WTC11 (cell line): ENCODE data around the gene MRPL23. TPM values are rescaled to one million over a fixed set of nuclear protein-coding genes. Genes with fewer than 3 reads are reported as not detected.

Source experiments
- ATAC-seq: fragments of 200-7000 bp; cut with Tn5 transposase; 2 replicates; pipeline ENCODE4 v1.10.0; 2021; ENCODE audit warnings: mild to moderate bottlenecking, moderate library complexity
- CTCF ChIA-PET: fragments of 300-600 bp; sonication (Branson Sonifier 250); formaldehyde crosslinking; loops from one replicate; lab custom pipeline; 2021; ENCODE audit warnings: antibody characterized with exemption; lab: Charles Lee
- POLR2A ChIA-PET: fragments of 350-600 bp; sonication (Branson Sonifier 250); formaldehyde crosslinking; loops from one replicate; lab custom pipeline; 2021; ENCODE audit warnings: antibody characterized with exemption; lab: Charles Lee
- DNase-seq: peaks from one replicate; pipeline ENCODE4 v3.0.0; 2021; ENCODE audit warnings: low spot score
- H3K27ac Mint-ChIP-seq: 2 replicates; pipeline ENCODE4 v1.8.0; 2021; ENCODE audit warnings: mixed read lengths
- H3K27me3 Mint-ChIP-seq: 2 replicates; pipeline ENCODE4 v1.8.0; 2021; ENCODE audit warnings: low read depth, mild to moderate bottlenecking, moderate library complexity, mixed read lengths
- H3K36me3 Mint-ChIP-seq: 2 replicates; pipeline ENCODE4 v1.8.0; 2021; ENCODE audit warnings: mixed read lengths
- H3K4me1 Mint-ChIP-seq: 2 replicates; pipeline ENCODE4 v1.8.0; 2022; ENCODE audit warnings: mixed read lengths
- H3K4me3 Mint-ChIP-seq: 2 replicates; pipeline ENCODE4 v1.8.0; 2021; ENCODE audit warnings: mild to moderate bottlenecking, moderate library complexity, mixed read lengths
- H3K9me3 Mint-ChIP-seq: 2 replicates; pipeline ENCODE4 v1.8.0; 2021; ENCODE audit warnings: mixed read lengths
- ATF1 ChIP-seq: sonication (generic); formaldehyde crosslinking; IDR thresholded peaks from 2 replicates; pipeline ENCODE4 v1.8.1; 2023; ENCODE audit warnings: mild to moderate bottlenecking, moderate library complexity, missing genetic modification reagents
- CREB1 ChIP-seq: sonication (generic); formaldehyde crosslinking; IDR thresholded peaks from 2 replicates; pipeline ENCODE4 v1.8.0; 2023; ENCODE audit warnings: mild to moderate bottlenecking, missing genetic modification reagents
- FOXK1 ChIP-seq: sonication (generic); formaldehyde crosslinking; IDR thresholded peaks from 2 replicates; pipeline ENCODE4 v1.8.0; 2022; ENCODE audit warnings: mild to moderate bottlenecking, moderate library complexity, missing genetic modification reagents
- FOXP1 ChIP-seq: sonication (generic); formaldehyde crosslinking; IDR thresholded peaks from 2 replicates; pipeline ENCODE4 v1.8.0; 2022; ENCODE audit warnings: missing genetic modification reagents, mild to moderate bottlenecking, moderate library complexity, borderline replicate concordance
- GABPB1 ChIP-seq: sonication (generic); formaldehyde crosslinking; IDR thresholded peaks from 2 replicates; pipeline ENCODE4 v1.8.1; 2023; ENCODE audit warnings: mild to moderate bottlenecking, missing genetic modification reagents
- GTF2I ChIP-seq: fragments of 250-450 bp; sonication (Bioruptor Pico); conservative IDR thresholded peaks from 2 replicates; pipeline ENCODE4 v1.4.0; 2021; ENCODE audit warnings: mild to moderate bottlenecking
- KAT7 ChIP-seq: sonication (generic); formaldehyde crosslinking; IDR thresholded peaks from 2 replicates; pipeline ENCODE4 v1.8.1; 2023; ENCODE audit warnings: missing genetic modification reagents, mild to moderate bottlenecking, borderline replicate concordance
- MXD4 ChIP-seq: fragments of 250-450 bp; sonication (Bioruptor Pico); IDR thresholded peaks from 2 replicates; pipeline ENCODE4 v1.8.0; 2021; ENCODE audit warnings: mild to moderate bottlenecking, moderate library complexity, borderline replicate concordance
- NFATC4 ChIP-seq: fragments of 250-450 bp; sonication (Bioruptor Pico); IDR thresholded peaks from 2 replicates; pipeline ENCODE4 v1.9.0; 2021; ENCODE audit warnings: mild to moderate bottlenecking
- NFE2L1 ChIP-seq: sonication (generic); formaldehyde crosslinking; IDR thresholded peaks from 2 replicates; pipeline ENCODE4 v1.8.1; 2023; ENCODE audit warnings: missing genetic modification reagents
- RELA ChIP-seq: sonication (generic); formaldehyde crosslinking; IDR thresholded peaks from 2 replicates; pipeline ENCODE4 v1.8.1; 2022; ENCODE audit warnings: missing genetic modification reagents, mild to moderate bottlenecking, borderline replicate concordance
- TCF7 ChIP-seq: sonication (generic); formaldehyde crosslinking; IDR thresholded peaks from 2 replicates; pipeline ENCODE4 v1.8.0; 2022; ENCODE audit warnings: mild to moderate bottlenecking, low read depth, missing genetic modification reagents, moderate library complexity
- TEAD1 ChIP-seq: sonication (generic); formaldehyde crosslinking; IDR thresholded peaks from 2 replicates; pipeline ENCODE4 v1.8.0; 2022; ENCODE audit warnings: mild to moderate bottlenecking, missing genetic modification reagents
- ZBTB21 ChIP-seq: sonication (generic); formaldehyde crosslinking; IDR thresholded peaks from 2 replicates; pipeline ENCODE4 v1.8.1; 2023; ENCODE audit warnings: mild to moderate bottlenecking, missing genetic modification reagents, borderline replicate concordance
- ZNF138 ChIP-seq: sonication (generic); formaldehyde crosslinking; conservative IDR thresholded peaks from 2 replicates; pipeline ENCODE4 v1.8.1; 2022; ENCODE audit warnings: mild to moderate bottlenecking, moderate library complexity, missing genetic modification reagents
- ZNF317 ChIP-seq: sonication (generic); formaldehyde crosslinking; IDR thresholded peaks from 2 replicates; pipeline ENCODE4 v1.8.1; 2023; ENCODE audit warnings: low read depth, mild to moderate bottlenecking, moderate library complexity, missing genetic modification reagents, borderline replicate concordance
- ZNF416 ChIP-seq: fragments of 250-450 bp; sonication (Bioruptor Pico); IDR thresholded peaks from 2 replicates; pipeline ENCODE4 v1.9.0; 2021; ENCODE audit warnings: mild to moderate bottlenecking, inconsistent platforms
- ZNF423 ChIP-seq: fragments of 250-450 bp; sonication (Bioruptor Pico); IDR thresholded peaks from 2 replicates; pipeline ENCODE4 v2.1.2; 2022; ENCODE audit warnings: mild to moderate bottlenecking, moderate library complexity
- total RNA-seq: library from RNA; stranded (reverse); gene quantifications from 3 replicates; pipeline ENCODE4 v1.2.3, GENCODE V29; 2021
- TF ChIP-seq, protein P1 (sequence below): sonication (generic); formaldehyde crosslinking; IDR thresholded peaks from 2 replicates; pipeline ENCODE4 v1.8.1; 2022; ENCODE audit warnings: low read depth, mild to moderate bottlenecking, moderate library complexity, missing genetic modification reagents, borderline replicate concordance
- TF ChIP-seq, protein P2 (sequence below): sonication (generic); formaldehyde crosslinking; IDR thresholded peaks from 2 replicates; pipeline ENCODE4 v1.8.1; 2022; ENCODE audit warnings: low read depth, missing genetic modification reagents, borderline replicate concordance
- TF ChIP-seq, protein P3 (sequence below): sonication (generic); formaldehyde crosslinking; conservative IDR thresholded peaks from 2 replicates; pipeline ENCODE4 v1.8.1; 2023; ENCODE audit warnings: mild to moderate bottlenecking, low read depth, missing genetic modification reagents, moderate library complexity
- TF ChIP-seq, protein P4 (sequence below): sonication (generic); formaldehyde crosslinking; IDR thresholded peaks from 2 replicates; pipeline ENCODE4 v1.8.0; 2022; ENCODE audit warnings: mild to moderate bottlenecking, missing genetic modification reagents
- TF ChIP-seq, protein P5 (sequence below): sonication (generic); formaldehyde crosslinking; IDR thresholded peaks from 2 replicates; pipeline ENCODE4 v1.8.0; 2022; ENCODE audit warnings: mild to moderate bottlenecking, missing genetic modification reagents
- TF ChIP-seq, protein P6 (sequence below): sonication (generic); formaldehyde crosslinking; IDR thresholded peaks from 2 replicates; pipeline ENCODE4 v1.8.1; 2023; ENCODE audit warnings: mild to moderate bottlenecking, missing genetic modification reagents, moderate library complexity

Gene MRPL23
- total RNA-seq, 1 experiment from 2014 or later, result 73.0 TPM

DNA sequence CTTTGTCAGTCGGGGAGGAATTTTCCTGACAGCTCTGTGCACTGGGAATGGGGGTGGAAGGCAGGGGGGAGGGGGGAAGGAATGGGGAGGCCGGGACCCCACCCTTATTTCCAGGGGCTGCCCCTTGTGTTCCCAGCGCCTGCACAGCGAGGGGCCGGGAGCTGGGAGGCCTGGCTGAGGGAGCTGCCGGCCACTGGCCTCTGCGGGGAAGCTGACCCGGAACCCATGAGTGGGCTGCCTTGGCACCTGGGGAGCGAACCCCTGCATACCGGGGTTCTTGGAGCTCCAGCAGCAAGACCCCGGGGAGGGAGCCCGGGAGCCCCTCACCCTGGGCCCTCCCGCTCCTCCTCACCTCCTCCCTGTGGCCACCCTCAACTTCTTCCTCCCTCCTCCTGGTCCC, 47.0 kb downstream of the MRPL23 start (continued):
- TF ChIP-seq, protein P1, sequence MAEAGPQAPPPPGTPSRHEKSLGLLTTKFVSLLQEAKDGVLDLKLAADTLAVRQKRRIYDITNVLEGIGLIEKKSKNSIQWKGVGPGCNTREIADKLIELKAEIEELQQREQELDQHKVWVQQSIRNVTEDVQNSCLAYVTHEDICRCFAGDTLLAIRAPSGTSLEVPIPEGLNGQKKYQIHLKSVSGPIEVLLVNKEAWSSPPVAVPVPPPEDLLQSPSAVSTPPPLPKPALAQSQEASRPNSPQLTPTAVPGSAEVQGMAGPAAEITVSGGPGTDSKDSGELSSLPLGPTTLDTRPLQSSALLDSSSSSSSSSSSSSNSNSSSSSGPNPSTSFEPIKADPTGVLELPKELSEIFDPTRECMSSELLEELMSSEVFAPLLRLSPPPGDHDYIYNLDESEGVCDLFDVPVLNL (CRISPR knock-in tag), result no peak
- TF ChIP-seq ATF1 (no peak), FOXK1 (CRISPR knock-in tag) (no peak), MXD4 (CRISPR knock-in tag) (no peak), ZNF138 (CRISPR knock-in tag) (no peak), NFE2L1 (CRISPR knock-in tag) (no peak)
- TF ChIP-seq, protein P2, sequence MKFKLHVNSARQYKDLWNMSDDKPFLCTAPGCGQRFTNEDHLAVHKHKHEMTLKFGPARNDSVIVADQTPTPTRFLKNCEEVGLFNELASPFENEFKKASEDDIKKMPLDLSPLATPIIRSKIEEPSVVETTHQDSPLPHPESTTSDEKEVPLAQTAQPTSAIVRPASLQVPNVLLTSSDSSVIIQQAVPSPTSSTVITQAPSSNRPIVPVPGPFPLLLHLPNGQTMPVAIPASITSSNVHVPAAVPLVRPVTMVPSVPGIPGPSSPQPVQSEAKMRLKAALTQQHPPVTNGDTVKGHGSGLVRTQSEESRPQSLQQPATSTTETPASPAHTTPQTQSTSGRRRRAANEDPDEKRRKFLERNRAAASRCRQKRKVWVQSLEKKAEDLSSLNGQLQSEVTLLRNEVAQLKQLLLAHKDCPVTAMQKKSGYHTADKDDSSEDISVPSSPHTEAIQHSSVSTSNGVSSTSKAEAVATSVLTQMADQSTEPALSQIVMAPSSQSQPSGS (CRISPR knock-in tag), result no peak
- TF ChIP-seq, all 79 proteins: peak for 0

DNA sequence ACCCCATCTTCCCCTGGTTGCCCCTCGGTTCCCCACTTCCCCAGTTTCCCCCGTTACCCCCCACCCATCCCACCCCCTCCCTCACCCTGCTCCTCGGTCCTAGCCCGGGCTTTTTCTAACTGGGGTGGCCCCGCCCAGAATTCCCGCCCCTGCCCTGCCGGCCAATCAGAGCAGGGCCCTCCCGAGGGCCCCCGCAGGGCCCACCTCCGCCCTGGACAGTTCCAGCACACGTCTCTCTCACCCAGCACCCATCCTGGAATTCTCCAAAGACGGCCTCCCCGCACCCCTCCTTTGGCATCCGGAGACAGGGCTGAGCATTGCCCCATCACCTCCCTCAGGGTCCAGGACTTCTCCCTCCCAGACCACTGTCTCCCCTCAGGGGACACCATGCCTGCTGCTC, 50.6 kb downstream of the MRPL23 start, which contains the start of gene H19:
Gene H19 (minus strand): TSS at position 88 of the 400 bp plus-strand sequence.
- ChIA-PET POLR2A (no interaction called here), CTCF (interaction anchor here (0.7 to 2.6 kb wide), 11 partner anchors 16 to 345 kb away, joined by 3 to 21 read pairs (median 4); no protein-coding TSS in a partner anchor)
- Mint-ChIP-seq H3K4me3 (no peak within 1 kb of the TSS), H3K9me3 (no peaks in the 10 kb centered on the region), H3K27me3 (no peaks in the 10 kb centered on the region), H3K4me1 (no peaks in the 10 kb centered on the region), H3K27ac (no peak within 1 kb of the TSS), H3K36me3 (no peaks in the 10 kb centered on the region)
- ATAC-seq (no peak; the same call in 1 of the 2 replicates), DNase-seq (no peak)
- TF ChIP-seq CREB1 (no peak), GTF2I (CRISPR knock-in tag) (no peak), ZNF138 (CRISPR knock-in tag) (no peak), TCF7 (no peak), ZNF416 (CRISPR knock-in tag) (no peak), ZBTB21 (no peak), RELA (CRISPR knock-in tag) (no peak), NFATC4 (CRISPR knock-in tag) (no peak), ZNF423 (CRISPR knock-in tag) (no peak), GABPB1 (no peak), KAT7 (CRISPR knock-in tag) (no peak), ZNF317 (no peak), TEAD1 (CRISPR knock-in tag) (no peak), FOXP1 (CRISPR knock-in tag) (no peak)
- TF ChIP-seq, protein P3, sequence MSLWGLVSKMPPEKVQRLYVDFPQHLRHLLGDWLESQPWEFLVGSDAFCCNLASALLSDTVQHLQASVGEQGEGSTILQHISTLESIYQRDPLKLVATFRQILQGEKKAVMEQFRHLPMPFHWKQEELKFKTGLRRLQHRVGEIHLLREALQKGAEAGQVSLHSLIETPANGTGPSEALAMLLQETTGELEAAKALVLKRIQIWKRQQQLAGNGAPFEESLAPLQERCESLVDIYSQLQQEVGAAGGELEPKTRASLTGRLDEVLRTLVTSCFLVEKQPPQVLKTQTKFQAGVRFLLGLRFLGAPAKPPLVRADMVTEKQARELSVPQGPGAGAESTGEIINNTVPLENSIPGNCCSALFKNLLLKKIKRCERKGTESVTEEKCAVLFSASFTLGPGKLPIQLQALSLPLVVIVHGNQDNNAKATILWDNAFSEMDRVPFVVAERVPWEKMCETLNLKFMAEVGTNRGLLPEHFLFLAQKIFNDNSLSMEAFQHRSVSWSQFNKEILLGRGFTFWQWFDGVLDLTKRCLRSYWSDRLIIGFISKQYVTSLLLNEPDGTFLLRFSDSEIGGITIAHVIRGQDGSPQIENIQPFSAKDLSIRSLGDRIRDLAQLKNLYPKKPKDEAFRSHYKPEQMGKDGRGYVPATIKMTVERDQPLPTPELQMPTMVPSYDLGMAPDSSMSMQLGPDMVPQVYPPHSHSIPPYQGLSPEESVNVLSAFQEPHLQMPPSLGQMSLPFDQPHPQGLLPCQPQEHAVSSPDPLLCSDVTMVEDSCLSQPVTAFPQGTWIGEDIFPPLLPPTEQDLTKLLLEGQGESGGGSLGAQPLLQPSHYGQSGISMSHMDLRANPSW (CRISPR knock-in tag), result no peak
- TF ChIP-seq, protein P4, sequence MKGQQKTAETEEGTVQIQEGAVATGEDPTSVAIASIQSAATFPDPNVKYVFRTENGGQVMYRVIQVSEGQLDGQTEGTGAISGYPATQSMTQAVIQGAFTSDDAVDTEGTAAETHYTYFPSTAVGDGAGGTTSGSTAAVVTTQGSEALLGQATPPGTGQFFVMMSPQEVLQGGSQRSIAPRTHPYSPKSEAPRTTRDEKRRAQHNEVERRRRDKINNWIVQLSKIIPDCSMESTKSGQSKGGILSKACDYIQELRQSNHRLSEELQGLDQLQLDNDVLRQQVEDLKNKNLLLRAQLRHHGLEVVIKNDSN, result no peak
- TF ChIP-seq, protein P2 (CRISPR knock-in tag), result no peak
- TF ChIP-seq, protein P5, sequence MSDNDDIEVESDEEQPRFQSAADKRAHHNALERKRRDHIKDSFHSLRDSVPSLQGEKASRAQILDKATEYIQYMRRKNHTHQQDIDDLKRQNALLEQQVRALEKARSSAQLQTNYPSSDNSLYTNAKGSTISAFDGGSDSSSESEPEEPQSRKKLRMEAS (CRISPR knock-in tag), result no peak
- TF ChIP-seq, protein P6, sequence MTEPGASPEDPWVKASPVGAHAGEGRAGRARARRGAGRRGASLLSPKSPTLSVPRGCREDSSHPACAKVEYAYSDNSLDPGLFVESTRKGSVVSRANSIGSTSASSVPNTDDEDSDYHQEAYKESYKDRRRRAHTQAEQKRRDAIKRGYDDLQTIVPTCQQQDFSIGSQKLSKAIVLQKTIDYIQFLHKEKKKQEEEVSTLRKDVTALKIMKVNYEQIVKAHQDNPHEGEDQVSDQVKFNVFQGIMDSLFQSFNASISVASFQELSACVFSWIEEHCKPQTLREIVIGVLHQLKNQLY, result no peak
